ENCODE measurements around the gene POGLUT3.

GRCh38 chr11:108500721-108501120, 2.5 kb upstream of the POGLUT3 start:
- no peak for TF ChIP-seq EP300 (IDR thresholded peaks at IDR 0.05)
- no peak for TF ChIP-seq CTCF (IDR thresholded peaks at IDR 0.05)
- no peak for TF ChIP-seq POLR2A (IDR thresholded peaks at IDR 0.05)
